GM21786 (cell line): ENCODE data around the gene NBPF12.
"Not testable (repeated sequence)": the region's sequence is repeated elsewhere in the genome, so short reads cannot be mapped to it uniquely, and the experiment has no call there.

Source experiments
- ATAC-seq: cut with Tn5 transposase; IDR thresholded peaks from one replicate; pipeline ENCODE4 v1.9.1; 2021; ENCODE audit not compliant: unreplicated experiment

Gene NBPF12

DNA sequence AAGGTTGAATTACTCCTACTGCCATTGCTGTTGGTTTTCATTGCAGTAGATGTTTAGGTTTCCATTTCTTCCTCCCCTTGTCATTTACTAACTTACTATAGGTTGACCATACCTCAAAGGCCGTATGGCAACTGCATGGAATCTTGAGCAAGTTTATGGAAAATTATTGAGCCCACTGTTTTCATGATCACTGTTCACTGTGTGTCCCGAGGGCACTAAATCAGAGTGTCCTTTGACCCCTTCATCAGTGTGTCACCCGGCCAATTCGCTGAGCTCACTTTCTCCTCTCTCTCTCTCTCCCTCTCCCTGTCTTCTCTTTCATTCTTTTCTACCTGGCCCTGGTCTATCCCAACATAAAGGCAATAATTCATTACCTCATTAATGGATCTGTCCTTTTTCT lies 47.7 kb downstream of the NBPF12 start:
- not testable (repeated sequence) for ATAC-seq

DNA sequence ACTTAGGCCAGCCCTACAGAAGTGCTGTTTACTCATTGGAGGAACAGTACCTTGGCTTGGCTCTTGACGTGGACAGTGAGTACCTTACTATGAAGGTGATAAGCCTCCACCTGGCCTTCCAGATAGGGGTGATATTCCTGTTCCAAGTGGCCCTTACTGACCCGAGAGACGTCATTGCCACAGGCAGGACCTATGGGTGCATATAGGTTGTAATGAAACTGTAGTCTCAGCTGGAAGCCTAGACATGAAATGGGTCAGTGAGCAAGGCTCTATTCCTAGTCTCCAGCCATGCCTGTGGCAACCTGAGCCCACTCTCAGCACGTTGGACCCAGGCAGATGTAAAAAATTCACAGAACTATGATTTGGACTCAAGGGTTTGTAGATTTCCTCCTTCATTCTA lies 48.3 kb downstream of the NBPF12 start:
- ATAC-seq = not testable (repeated sequence)

DNA sequence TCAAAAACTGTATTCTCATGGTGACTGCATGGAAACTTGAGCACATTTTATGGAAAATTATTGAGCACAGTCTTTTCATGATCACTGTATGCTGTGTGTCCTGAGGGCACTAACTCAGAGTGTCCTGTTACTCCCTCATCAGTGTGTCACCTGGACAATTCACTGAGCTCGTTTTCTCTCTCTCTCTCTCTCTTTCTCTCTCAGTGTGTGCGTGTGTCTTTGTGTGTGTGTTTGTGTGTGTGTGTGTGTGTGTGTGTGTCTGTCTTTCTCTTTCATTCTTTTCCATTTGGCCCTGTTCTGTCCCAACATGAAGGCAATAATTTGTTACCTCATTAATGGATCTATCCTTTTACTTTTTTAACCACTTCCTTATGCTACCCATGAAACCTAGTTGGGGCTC lies 49.4 kb downstream of the NBPF12 start:
- ATAC-seq = not testable (repeated sequence)

DNA sequence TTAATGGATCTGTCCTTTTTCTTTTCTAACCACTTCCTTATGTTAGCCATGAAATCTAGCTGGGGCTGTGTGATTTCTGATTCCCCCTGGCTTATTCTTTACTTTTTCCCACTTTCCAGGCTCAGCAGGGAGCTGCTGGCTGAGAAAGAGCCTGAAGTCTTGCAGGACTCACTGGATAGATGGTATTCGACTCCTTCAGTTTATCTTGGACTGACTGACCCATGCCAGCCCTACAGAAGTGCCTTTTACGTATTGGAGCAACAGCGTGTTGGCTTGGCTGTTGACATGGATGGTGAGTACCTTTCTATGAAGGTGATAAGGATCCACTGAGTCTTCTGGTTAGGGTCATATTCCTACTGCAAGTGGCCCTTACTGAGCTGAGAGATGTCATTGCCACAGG lies 51.3 kb downstream of the NBPF12 start:
- ATAC-seq = not testable (repeated sequence)

DNA sequence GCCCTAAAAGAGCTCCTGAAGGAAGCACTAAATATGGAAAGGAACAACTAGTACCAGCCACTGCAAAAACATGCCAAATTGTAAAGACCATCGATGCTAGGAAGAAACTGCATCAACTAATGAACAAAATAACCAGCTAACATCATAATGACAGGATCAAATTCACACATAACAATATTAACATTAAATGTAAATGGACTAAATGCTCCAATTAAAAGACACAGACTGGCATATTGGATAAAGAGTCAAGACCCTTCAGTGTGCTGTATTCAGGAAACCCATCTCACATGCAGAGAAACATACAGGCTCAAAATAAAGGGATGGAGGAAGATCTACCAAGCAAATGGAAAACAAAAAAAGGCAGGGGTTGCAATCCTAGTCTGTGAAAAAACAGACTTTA lies 70.4 kb downstream of the NBPF12 start:
- ATAC-seq = not testable (repeated sequence)

DNA sequence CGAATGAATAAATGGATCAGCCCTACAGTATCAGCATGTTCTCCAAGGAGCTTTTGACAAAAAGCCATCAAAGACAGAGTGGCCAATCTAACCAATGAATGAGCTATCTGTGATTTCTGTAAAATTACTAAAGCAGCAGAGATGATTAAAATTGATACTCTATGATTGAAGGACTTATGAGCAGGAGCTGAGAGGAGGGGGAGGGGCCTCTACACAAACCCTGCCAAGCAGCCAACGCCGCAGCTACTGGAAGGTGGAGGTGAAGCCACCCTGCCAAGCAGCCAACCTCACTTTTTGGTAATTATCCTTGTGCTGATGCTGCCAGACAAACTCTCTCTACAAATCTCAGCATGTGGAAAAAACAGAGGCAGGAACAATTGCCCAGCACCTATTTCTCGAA lies 88.9 kb downstream of the NBPF12 start:
- not testable (repeated sequence) for ATAC-seq

DNA sequence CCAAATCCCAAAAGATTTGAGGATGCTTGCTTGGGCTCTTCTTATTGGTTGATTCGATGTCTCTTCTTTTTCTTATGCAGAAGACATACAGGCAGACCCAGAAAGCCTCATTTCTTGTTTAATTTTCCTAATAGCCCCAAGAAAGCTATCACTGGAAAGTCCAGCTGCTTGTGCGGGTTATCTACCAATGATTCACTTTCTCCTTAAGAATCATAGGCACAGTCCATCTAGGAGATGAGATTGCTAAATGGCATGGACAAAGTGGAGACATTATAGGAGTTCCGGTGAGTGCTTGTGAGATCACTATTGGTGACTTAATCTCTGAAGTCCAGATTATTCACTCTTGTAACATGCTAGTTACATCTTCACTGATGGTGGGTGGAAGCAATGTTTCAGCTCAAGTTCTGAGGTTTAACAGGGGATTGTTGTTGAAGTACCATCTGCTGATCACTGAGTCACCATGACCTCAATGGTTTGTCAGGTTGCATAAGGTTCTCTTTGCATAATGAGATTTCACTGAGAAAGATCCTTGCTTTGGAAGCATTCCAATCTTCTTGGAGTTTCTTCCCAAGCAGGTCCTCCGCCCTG lies 92.0 kb downstream of the NBPF12 start:
- not testable (repeated sequence) for ATAC-seq

DNA sequence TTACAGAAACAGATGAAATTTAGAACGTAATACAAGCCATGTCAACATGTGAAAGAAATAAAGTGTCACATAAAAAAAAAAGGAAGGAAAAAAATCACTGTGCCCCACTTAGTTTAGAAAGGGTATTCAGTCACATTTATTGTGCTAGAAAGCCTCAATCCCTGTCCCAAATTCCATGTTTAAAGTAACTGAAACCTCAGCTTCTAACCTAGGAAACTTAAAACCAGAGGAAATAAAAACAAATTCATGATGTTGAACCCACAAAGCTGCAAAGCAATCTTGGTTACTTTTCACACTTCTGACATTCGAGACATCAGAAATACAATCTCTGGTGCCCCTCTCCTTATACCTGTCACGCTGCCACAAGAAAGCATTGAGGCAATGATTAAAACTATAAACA lies 101.8 kb downstream of the NBPF12 start:
- ATAC-seq = no peak

DNA sequence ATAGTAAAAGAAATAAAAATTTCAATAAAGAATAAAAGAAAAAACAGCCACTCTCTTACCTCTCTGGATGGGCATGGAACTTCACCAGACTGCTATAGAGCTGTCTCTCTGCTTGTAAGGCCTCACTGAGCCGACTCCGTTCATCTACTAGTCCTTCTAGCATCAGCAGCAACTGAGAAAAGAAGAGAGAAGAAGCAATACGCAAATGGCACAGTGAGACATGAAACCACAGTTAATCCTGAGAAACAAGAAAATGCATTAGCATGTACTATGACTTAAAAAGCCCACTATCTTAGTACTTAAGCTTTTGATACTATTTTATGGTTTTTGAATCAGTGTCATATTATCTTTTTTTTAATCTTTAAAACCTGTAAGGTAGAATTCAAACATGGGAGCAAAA lies 104.8 kb downstream of the NBPF12 start:
- not testable (repeated sequence) for ATAC-seq

DNA sequence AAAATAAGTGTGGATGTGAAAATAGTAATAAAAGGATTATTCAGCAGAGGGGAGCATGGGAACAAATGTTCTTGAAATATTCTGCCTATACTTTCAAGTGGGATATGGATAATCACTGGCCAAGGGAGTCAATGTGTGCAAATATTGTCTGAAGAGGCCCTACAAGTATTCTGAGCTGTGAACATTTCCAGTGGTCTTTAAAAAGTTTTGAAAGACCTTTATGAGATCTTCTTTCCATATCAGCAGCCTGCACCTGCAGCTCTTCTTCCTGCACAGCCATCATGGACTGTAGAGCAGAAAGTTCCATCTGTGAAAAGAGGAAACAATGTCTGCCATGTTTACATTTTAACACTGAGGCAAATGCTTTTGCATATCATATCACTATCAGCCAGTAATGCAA lies 106.4 kb downstream of the NBPF12 start:
- not testable (repeated sequence) for ATAC-seq
